Caco-2 (cell line): ENCODE results near the gene PLCB1. TPM values are rescaled to one million over a fixed set of nuclear protein-coding genes. Genes with fewer than 3 reads are reported as not detected.
"Not testable (repeated sequence)": the region's sequence is repeated elsewhere in the genome, so short reads cannot be mapped to it uniquely, and the experiment has no call there.

Source experiments
- BruUV-seq: library from RNA; stranded (reverse); fragments of 400-500 nt; replicated peaks from 2 replicates; lab custom pipeline; 2021; lab: Mats Ljungman, UMichigan
- CTCF ChIA-PET: fragments of 300-600 bp; sonication (Branson Sonifier 250); formaldehyde crosslinking; loops from one replicate; lab custom pipeline; 2022; ENCODE audit warnings: antibody characterized with exemption; lab: Charles Lee
- POLR2A ChIA-PET: fragments of 300-600 bp; sonication (Branson Sonifier 250); formaldehyde crosslinking; loops from one replicate; lab custom pipeline; 2022; ENCODE audit warnings: antibody characterized with exemption; lab: Charles Lee
- DNase-seq, 2 experiments: peaks; one replicate each; pipeline versions ENCODE4 v3.0.0 to v3.0.0-alpha.2; 2020 to 2022
- H3K27me3 ChIP-seq: replicated peaks from 2 replicates; pipeline ENCODE4 v1.6.0; 2011; ENCODE audit warnings: low read length; ENCODE audit not compliant: control insufficient read depth, insufficient read depth
- H3K36me3 ChIP-seq: 2 replicates; pipeline ENCODE4 v1.5.1; 2011; ENCODE audit warnings: low read length; ENCODE audit not compliant: control insufficient read depth, insufficient read depth
- H3K4me1 ChIP-seq: fragments of 250-450 bp; sonication (Bioruptor Pico); 2 replicates; pipeline ENCODE4 v1.5.1; 2020; ENCODE audit warnings: mild to moderate bottlenecking
- H3K4me3 ChIP-seq: 2 replicates; pipeline ENCODE4 v1.5.1; 2011; ENCODE audit warnings: low read depth, mild to moderate bottlenecking, control low read depth, low read length
- H3K9me3 ChIP-seq: fragments of 250-450 bp; sonication (Bioruptor Pico); 2 replicates; pipeline ENCODE4 v1.5.1; 2020; ENCODE audit warnings: mild to moderate bottlenecking, moderate library complexity
- H3K27ac Mint-ChIP-seq: one replicate; pipeline ENCODE4 v1.8.0; 2022; ENCODE audit warnings: mixed read lengths; ENCODE audit not compliant: unreplicated experiment
- H3K27me3 Mint-ChIP-seq: one replicate; pipeline ENCODE4 v1.8.0; 2022; ENCODE audit warnings: mixed read lengths; ENCODE audit not compliant: insufficient read depth, unreplicated experiment
- H3K36me3 Mint-ChIP-seq: one replicate; pipeline ENCODE4 v1.8.0; 2022; ENCODE audit warnings: mild to moderate bottlenecking, mixed read lengths; ENCODE audit not compliant: insufficient read depth, unreplicated experiment
- H3K4me1 Mint-ChIP-seq: one replicate; pipeline ENCODE4 v1.8.0; 2022; ENCODE audit warnings: low read depth, mixed read lengths; ENCODE audit not compliant: unreplicated experiment
- H3K4me3 Mint-ChIP-seq: one replicate; pipeline ENCODE4 v1.8.0; 2022; ENCODE audit warnings: mild to moderate bottlenecking, moderate library complexity, mixed read lengths; ENCODE audit not compliant: unreplicated experiment
- H3K9me3 Mint-ChIP-seq: one replicate; pipeline ENCODE4 v1.8.0; 2022; ENCODE audit warnings: mixed read lengths; ENCODE audit not compliant: unreplicated experiment
- CTCF ChIP-seq, 2 experiments: fragments of 200-600 bp in 1 of 2; IDR thresholded peaks; 1 replicate in 1 of 2; 2 replicates in 1 of 2; pipeline versions ENCODE4 v1.5.1 to v1.8.0; 2011 to 2022; ENCODE audit warnings: antibody characterized with exemption in 1 of 2, control low read depth in 1 of 2, inconsistent platforms in 1 of 2, low read depth in 1 of 2, low read length in 1 of 2, mild to moderate bottlenecking in 1 of 2, moderate library complexity in 1 of 2; ENCODE audit not compliant: insufficient read depth in 1 of 2, severe bottlenecking in 1 of 2, unreplicated experiment in 1 of 2
- intact Hi-C: fragments of 100-400 bp; cut with micrococcal nuclease; formaldehyde crosslinking; loops from one replicate; pipeline ENCODE4 v1.10.0; 2022; ENCODE audit not compliant: unreplicated experiment
- total RNA-seq: library from RNA; stranded (reverse); gene quantifications from 2 replicates; pipeline ENCODE4 v1.2.3, GENCODE V29; 2022

PLCB1 gene
- total RNA-seq, 1 experiment from 2014 or later = 105 TPM

GRCh38 chr20:8851446-8851845, 719.4 kb downstream of the PLCB1 start:
- Mint-ChIP-seq H3K36me3 (no peaks in the 10 kb centered on the region), H3K4me3 (no peak overlapping the region), H3K9me3 (no peaks in the 10 kb centered on the region), H3K27me3 (no peaks in the 10 kb centered on the region), H3K27ac (no peak overlapping the region), H3K4me1 (no peaks in the 10 kb centered on the region)
- ChIA-PET POLR2A (no interaction called here), CTCF (no interaction called here)
- Histone ChIP-seq H3K36me3 (no peaks in the 10 kb centered on the region), H3K27me3 (no peaks in the 10 kb centered on the region), H3K4me3 (no peak overlapping the region), H3K9me3 (no peaks in the 10 kb centered on the region), H3K4me1 (peaks cover 4% of the 10 kb centered on the region; the same call in 1 of the 2 replicates)
- no TSS peak for BruUV-seq
- no peak for TF ChIP-seq CTCF (IDR thresholded peaks at IDR 0.05; ENCODE audit: insufficient read depth in 1 of 2, low read depth in 1 of 2, low read length in 1 of 2, severe bottlenecking in 1 of 2, unreplicated experiment in 1 of 2)
- intact Hi-C loops = loop anchor here (10.0 kb wide), 1 partner anchor 233 kb away; no protein-coding TSS in a partner anchor
- DNase-seq = no peak

- BruUV-seq, H3K4me3 Mint-ChIP-seq, H3K9me3 Mint-ChIP-seq, POLR2A ChIA-PET, H3K4me1 Mint-ChIP-seq, H3K27ac Mint-ChIP-seq, H3K36me3 Mint-ChIP-seq, CTCF ChIA-PET, H3K27me3 ChIP-seq, H3K36me3 ChIP-seq, H3K4me1 ChIP-seq, H3K9me3 ChIP-seq, DNase-seq, H3K27me3 Mint-ChIP-seq, H3K4me3 ChIP-seq: not testable (repeated sequence)
- intact Hi-C loops = loop anchor here (2.0 to 10.0 kb wide), 2 partner anchors 233 to 541 kb away; no protein-coding TSS in a partner anchor
Observed at GRCh38 chr20:8851919-8852318, 719.9 kb downstream of the PLCB1 start.

- H3K9me3 ChIP-seq, H3K4me1 Mint-ChIP-seq, H3K36me3 Mint-ChIP-seq, H3K27ac Mint-ChIP-seq, H3K9me3 Mint-ChIP-seq, H3K4me1 ChIP-seq, H3K27me3 Mint-ChIP-seq, BruUV-seq, H3K4me3 Mint-ChIP-seq, H3K36me3 ChIP-seq, H3K4me3 ChIP-seq, DNase-seq, H3K27me3 ChIP-seq, POLR2A ChIA-PET: not testable (repeated sequence)
- CTCF ChIA-PET = interaction anchor here (0.6 to 1.2 kb wide), 10 partner anchors 9 to 708 kb away, joined by 3 to 6 read pairs (median 4); no protein-coding TSS in a partner anchor
- intact Hi-C loops = loop anchor here (1.0 to 10.0 kb wide), 3 partner anchors 232 to 540 kb away; no protein-coding TSS in a partner anchor
Observed at GRCh38 chr20:8853211-8853610, 721.1 kb downstream of the PLCB1 start.

GRCh38 chr20:8853805-8854338, 721.8 kb downstream of the PLCB1 start:
- no peaks in the 10 kb centered on the region for H3K27me3 Mint-ChIP-seq
- Histone ChIP-seq H3K27me3 (no peaks in the 10 kb centered on the region), H3K4me3 (no peak overlapping the region), H3K4me1 (peaks cover 4% of the 10 kb centered on the region; the same call in 1 of the 2 replicates), H3K36me3 (no peaks in the 10 kb centered on the region), H3K9me3 (no peaks in the 10 kb centered on the region)
- H3K36me3 Mint-ChIP-seq = no peaks in the 10 kb centered on the region
- peak; percentile 74 to 78 for TF ChIP-seq CTCF (IDR thresholded peaks at IDR 0.05; ENCODE audit: insufficient read depth in 1 of 2, low read depth in 1 of 2, low read length in 1 of 2, severe bottlenecking in 1 of 2, unreplicated experiment in 1 of 2)
- no peak overlapping the region for H3K27ac Mint-ChIP-seq
- H3K9me3 Mint-ChIP-seq = no peaks in the 10 kb centered on the region
- DNase-seq = peak in 1 of 2 experiments; percentile 66
- no TSS peak for BruUV-seq
- POLR2A ChIA-PET = no interaction called here
- CTCF ChIA-PET = interaction anchor here (0.6 to 1.2 kb wide), 13 partner anchors 10 to 918 kb away, joined by 3 to 6 read pairs (median 3); no protein-coding TSS in a partner anchor
- H3K4me3 Mint-ChIP-seq = no peak overlapping the region
- no peaks in the 10 kb centered on the region for H3K4me1 Mint-ChIP-seq
- intact Hi-C loops = loop anchor here (1.0 to 10.0 kb wide), 3 partner anchors 231 to 539 kb away; no protein-coding TSS in a partner anchor
